ENCODE data around the gene COX17.

The COX17 gene

GRCh38 chr3:119700920-119701734 lies 23.9 kb upstream of the COX17 start:
- Histone ChIP-seq H2AFZ (no peak overlapping the region), H3K27ac (no peak overlapping the region), H3K27me3 (ENCODE audit: control insufficient read depth, insufficient read depth, low read length) (no peaks in the 10 kb centered on the region), H3K9me3 (ENCODE audit: control insufficient read depth, low read length) (no peaks in the 10 kb centered on the region), H3K4me1 (peaks cover 7% of the 10 kb centered on the region), H3K79me2 (no peaks in the 10 kb centered on the region), H3K9ac (no peak overlapping the region), H3K36me3 (ENCODE audit: control insufficient read depth, insufficient read depth, low read length) (no peaks in the 10 kb centered on the region), H3K4me2 (ENCODE audit: low read length) (no peak overlapping the region), H3K4me3 (ENCODE audit: low read depth, low read length) (no peak overlapping the region)
- no peak for TF ChIP-seq CTCF (IDR thresholded peaks at IDR 0.05)

GRCh38 chr3:119700269-119700919 lies 23.2 kb upstream of the COX17 start:
- TF ChIP-seq CTCF (IDR thresholded peaks at IDR 0.05), result no peak
- H3K4me3 ChIP-seq (ENCODE audit: low read depth, low read length), result no peak overlapping the region
- no peaks in the 10 kb centered on the region for H3K9me3 ChIP-seq (ENCODE audit: control insufficient read depth, low read length)
- no peaks in the 10 kb centered on the region for H3K36me3 ChIP-seq (ENCODE audit: control insufficient read depth, insufficient read depth, low read length)
- H3K4me1 ChIP-seq, result peaks cover 7% of the 10 kb centered on the region
- H3K27ac ChIP-seq, result no peak overlapping the region
- H3K4me2 ChIP-seq (ENCODE audit: low read length), result no peak overlapping the region
- H3K79me2 ChIP-seq, result no peaks in the 10 kb centered on the region
- peak overlapping the region; percentile 10 for H2AFZ ChIP-seq
- H3K9ac ChIP-seq, result no peak overlapping the region
- H3K27me3 ChIP-seq (ENCODE audit: control insufficient read depth, insufficient read depth, low read length), result no peaks in the 10 kb centered on the region

GRCh38 chr3:119697394-119697793 lies 20.2 kb upstream of the COX17 start:
- Histone ChIP-seq H3K9ac (no peak overlapping the region), H3K4me1 (no peaks in the 10 kb centered on the region), H3K27me3 (ENCODE audit: control insufficient read depth, insufficient read depth, low read length) (no peaks in the 10 kb centered on the region), H3K27ac (no peak overlapping the region), H3K4me3 (ENCODE audit: low read depth, low read length) (no peak overlapping the region), H3K9me3 (ENCODE audit: control insufficient read depth, low read length) (no peaks in the 10 kb centered on the region), H3K4me2 (ENCODE audit: low read length) (no peak overlapping the region), H3K36me3 (ENCODE audit: control insufficient read depth, insufficient read depth, low read length) (no peaks in the 10 kb centered on the region), H2AFZ (no peak overlapping the region), H3K79me2 (no peaks in the 10 kb centered on the region)
- TF ChIP-seq CTCF (IDR thresholded peaks at IDR 0.05), result no peak

- Histone ChIP-seq H3K79me2 (no peaks in the 10 kb centered on the region), H3K4me3 (ENCODE audit: low read depth, low read length) (no peak overlapping the region), H3K27me3 (ENCODE audit: control insufficient read depth, insufficient read depth, low read length) (no peaks in the 10 kb centered on the region), H3K4me2 (ENCODE audit: low read length) (no peak overlapping the region), H3K36me3 (ENCODE audit: control insufficient read depth, insufficient read depth, low read length) (no peaks in the 10 kb centered on the region), H3K9ac (no peak overlapping the region), H2AFZ (no peak overlapping the region), H3K9me3 (ENCODE audit: control insufficient read depth, low read length) (no peaks in the 10 kb centered on the region), H3K27ac (no peak overlapping the region), H3K4me1 (no peaks in the 10 kb centered on the region)
- TF ChIP-seq CTCF (IDR thresholded peaks at IDR 0.05), result no peak
These were observed 18.3 kb upstream of the COX17 start for GRCh38 chr3:119695480-119695879.

All from parathyroid adenoma (tissue), 2 donors.